HUES64 (cell line): ENCODE data around the gene USH1G.

Source experiments
- H3K27ac ChIP-seq: 2 replicates; pipeline ENCODE4 v1.7.0; 2013; ENCODE audit warnings: low read depth, low read length, inconsistent platforms
- H3K27me3 ChIP-seq: 2 replicates; pipeline ENCODE4 v1.6.1; 2013; ENCODE audit warnings: mild to moderate bottlenecking, low read length; ENCODE audit not compliant: insufficient read depth
- H3K36me3 ChIP-seq: 2 replicates; pipeline ENCODE4 v1.6.1; 2013; ENCODE audit warnings: mild to moderate bottlenecking, low read length; ENCODE audit not compliant: insufficient read depth
- H3K4me1 ChIP-seq: 2 replicates; pipeline ENCODE4 v1.6.1; 2013; ENCODE audit warnings: mild to moderate bottlenecking, low read length, moderate library complexity; ENCODE audit not compliant: insufficient read depth
- H3K4me3 ChIP-seq: 2 replicates; pipeline ENCODE4 v1.5.1; 2013; ENCODE audit warnings: mild to moderate bottlenecking, low read length, moderate library complexity
- H3K9ac ChIP-seq: 2 replicates; pipeline ENCODE4 v1.6.1; 2013; ENCODE audit warnings: mild to moderate bottlenecking, low read depth, low read length
- H3K9me3 ChIP-seq: 2 replicates; pipeline ENCODE4 v1.6.1; 2013; ENCODE audit warnings: low read depth, low read length; ENCODE audit not compliant: insufficient read depth
- WGBS: fragments of 150-250, 120-280 bp; methylation state at CpG from one replicate; pipeline ENCODE4 v1.1.7; 2013; ENCODE audit warnings: missing lambda C conversion rate; 5-methylcytosine and 5-hydroxymethylcytosine counted together

The USH1G gene

GRCh38 chr17:74962622-74963394 is 39.8 kb upstream of the USH1G start:
- Histone ChIP-seq H3K27ac (no peak overlapping the region), H3K4me1 (no peaks in the 10 kb centered on the region), H3K27me3 (peaks cover 14% of the 10 kb centered on the region), H3K9ac (no peak overlapping the region), H3K36me3 (no peaks in the 10 kb centered on the region), H3K9me3 (no peaks in the 10 kb centered on the region), H3K4me3 (no peak overlapping the region)
- WGBS: 91% methylated on average over 18 of the region's 18 CpGs

DNA sequence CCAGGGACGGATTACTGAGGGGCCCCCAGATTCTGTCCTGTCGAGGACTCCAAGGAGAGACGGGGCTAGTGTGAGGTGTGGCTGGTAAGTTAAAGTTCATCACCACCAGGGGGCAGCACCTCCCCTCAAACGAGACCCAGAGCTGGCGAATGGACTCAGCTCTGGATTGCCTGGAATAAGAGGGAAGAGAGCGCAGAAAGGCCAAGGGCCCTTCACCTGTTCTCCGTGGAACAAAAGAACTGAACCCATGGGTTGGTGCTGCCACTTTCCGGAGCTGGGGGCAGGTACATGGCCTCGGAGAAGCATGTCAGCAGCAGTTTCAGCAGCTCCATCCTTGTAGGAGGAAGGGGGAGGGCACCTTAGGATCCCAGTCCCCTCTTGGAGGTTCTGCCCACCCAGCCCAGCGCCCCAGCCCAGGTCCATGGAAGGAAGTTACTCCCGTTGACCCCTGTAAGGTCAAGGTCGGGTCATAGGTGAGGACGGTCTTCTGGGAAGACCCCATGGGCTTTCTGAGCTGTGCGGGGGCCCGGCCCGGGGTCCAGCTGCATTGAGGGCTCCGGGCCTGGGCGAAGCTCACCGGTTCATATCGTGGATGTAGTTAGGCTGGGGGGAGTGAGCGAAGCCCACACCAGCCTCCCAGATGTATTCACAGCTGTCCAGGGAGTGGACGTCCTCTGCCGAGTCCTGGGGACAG is 38.7 kb upstream of the USH1G start:
- Histone ChIP-seq H3K4me1 (no peaks in the 10 kb centered on the region), H3K9ac (no peak overlapping the region), H3K9me3 (no peaks in the 10 kb centered on the region), H3K36me3 (no peaks in the 10 kb centered on the region), H3K27me3 (peaks cover 14% of the 10 kb centered on the region), H3K27ac (no peak overlapping the region), H3K4me3 (no peak overlapping the region)
- WGBS: 60% methylated on average over 23 of the region's 23 CpGs

DNA sequence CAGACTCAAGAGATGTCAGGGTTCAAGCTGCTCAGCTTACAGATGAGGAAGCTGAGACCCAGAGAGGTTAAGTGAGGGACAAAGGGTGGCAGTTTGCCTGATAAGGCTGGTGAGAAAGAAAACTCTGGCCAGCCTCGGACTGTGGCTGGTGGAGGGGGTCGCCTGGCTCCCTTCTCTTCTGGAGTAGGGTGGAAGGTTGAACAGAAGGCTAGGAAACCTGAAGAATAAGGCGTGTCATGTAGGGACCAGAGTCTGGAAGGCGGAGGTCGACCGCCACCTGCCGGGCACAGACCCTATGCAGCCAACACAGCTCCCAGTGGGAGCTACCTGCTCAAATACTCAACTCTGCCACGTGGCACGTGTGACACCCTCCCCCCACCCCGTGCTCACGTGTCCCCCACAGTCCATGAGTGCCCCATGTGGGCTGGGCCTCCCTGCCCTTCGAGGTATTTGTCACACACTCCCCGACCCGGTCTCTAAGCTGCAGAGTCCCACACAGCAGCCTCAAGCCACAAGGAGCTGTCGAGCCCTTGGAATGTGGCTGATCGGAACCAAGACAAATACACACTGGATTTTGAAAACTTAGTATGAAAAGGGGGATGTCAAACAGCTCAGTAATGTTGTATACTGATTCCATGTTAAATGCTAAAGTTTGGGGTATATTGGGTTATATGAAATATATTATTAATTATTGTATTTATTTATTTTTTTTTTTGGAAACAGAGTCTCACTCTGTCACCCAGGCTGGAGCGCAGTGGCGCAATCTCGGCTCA is 37.7 kb upstream of the USH1G start:
- H3K9ac ChIP-seq: no peak overlapping the region
- H3K9me3 ChIP-seq: no peaks in the 10 kb centered on the region
- no peak overlapping the region for H3K27ac ChIP-seq
- H3K36me3 ChIP-seq: no peaks in the 10 kb centered on the region
- 35% methylated on average over 19 of the region's 19 CpGs for WGBS
- no peak overlapping the region for H3K4me3 ChIP-seq
- no peaks in the 10 kb centered on the region for H3K4me1 ChIP-seq
- peaks cover 14% of the 10 kb centered on the region for H3K27me3 ChIP-seq

GRCh38 chr17:74959826-74960515 is 36.9 kb upstream of the USH1G start:
- H3K27ac ChIP-seq: no peak overlapping the region
- peaks cover 14% of the 10 kb centered on the region for H3K27me3 ChIP-seq
- H3K4me3 ChIP-seq: no peak overlapping the region
- H3K9me3 ChIP-seq: no peaks in the 10 kb centered on the region
- no peaks in the 10 kb centered on the region for H3K4me1 ChIP-seq
- no peak overlapping the region for H3K9ac ChIP-seq
- H3K36me3 ChIP-seq: no peaks in the 10 kb centered on the region
- WGBS: 75% methylated on average over 14 of the region's 14 CpGs

- Histone ChIP-seq H3K9me3 (no peaks in the 10 kb centered on the region), H3K9ac (no peak overlapping the region), H3K27ac (no peak overlapping the region), H3K36me3 (no peaks in the 10 kb centered on the region), H3K4me3 (no peak overlapping the region), H3K4me1 (no peaks in the 10 kb centered on the region), H3K27me3 (peaks cover 14% of the 10 kb centered on the region)
- 50% methylated on average over 31 of the region's 33 CpGs for WGBS
Measured at GRCh38 chr17:74957935-74958740, 35.1 kb upstream of the USH1G start.

- WGBS: 78% methylated on average over 4 of the region's 4 CpGs
- no peak overlapping the region for H3K9ac ChIP-seq
- no peak overlapping the region for H3K4me3 ChIP-seq
Measured at GRCh38 chr17:74956093-74956492, 33.0 kb upstream of the USH1G start.

DNA sequence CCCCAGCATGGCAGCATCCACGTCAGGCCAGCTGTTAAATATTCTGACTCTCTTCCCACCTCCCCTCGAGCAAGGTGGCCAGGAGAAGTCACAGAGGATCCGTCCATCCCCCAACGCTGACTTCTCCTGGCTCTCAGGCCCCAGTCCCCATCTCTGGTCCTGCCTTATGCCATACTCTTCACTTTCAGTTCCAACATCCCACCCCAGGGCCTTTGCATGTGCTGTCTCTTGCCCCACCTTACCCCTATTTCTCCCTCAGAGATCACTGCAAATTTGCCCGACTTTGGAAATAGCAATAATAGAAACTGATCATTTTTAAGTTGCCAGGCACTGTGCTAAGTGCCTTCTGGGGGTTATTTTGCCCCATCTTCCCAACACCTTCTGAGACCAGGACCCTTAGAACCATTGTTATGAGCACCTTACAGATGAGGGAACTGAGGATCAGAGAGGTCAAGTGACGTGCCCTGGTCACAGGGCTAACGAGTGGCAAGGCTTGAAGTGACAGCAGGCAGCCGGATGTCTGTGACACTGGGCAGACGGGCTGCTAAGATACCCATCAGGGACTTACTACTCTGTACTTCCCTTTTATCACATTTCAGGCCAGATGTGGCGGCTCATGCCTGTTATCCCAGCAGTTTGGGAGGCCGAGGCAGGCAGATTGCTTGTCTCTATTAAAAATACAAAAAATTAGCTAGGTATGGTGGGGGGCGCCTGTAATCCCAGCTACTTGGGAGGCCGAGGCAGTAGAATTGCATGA is 31.8 kb upstream of the USH1G start:
- peaks cover 14% of the 10 kb centered on the region for H3K27me3 ChIP-seq
- H3K4me3 ChIP-seq: no peak overlapping the region
- no peaks in the 10 kb centered on the region; the same call in 1 of the 2 replicates for H3K4me1 ChIP-seq
- H3K9ac ChIP-seq: no peak overlapping the region
- H3K27ac ChIP-seq: no peak overlapping the region
- WGBS: 72% methylated on average over 13 of the region's 13 CpGs
- H3K9me3 ChIP-seq: no peaks in the 10 kb centered on the region
- no peaks in the 10 kb centered on the region for H3K36me3 ChIP-seq

More at GRCh38 chr17:74956093-74956492, 33.0 kb upstream of the USH1G start:
- H3K4me1 ChIP-seq: no peaks in the 10 kb centered on the region; the same call in 1 of the 2 replicates
- H3K9me3 ChIP-seq: no peaks in the 10 kb centered on the region
- peaks cover 14% of the 10 kb centered on the region for H3K27me3 ChIP-seq
- H3K27ac ChIP-seq: no peak overlapping the region
- no peaks in the 10 kb centered on the region for H3K36me3 ChIP-seq

DNA sequence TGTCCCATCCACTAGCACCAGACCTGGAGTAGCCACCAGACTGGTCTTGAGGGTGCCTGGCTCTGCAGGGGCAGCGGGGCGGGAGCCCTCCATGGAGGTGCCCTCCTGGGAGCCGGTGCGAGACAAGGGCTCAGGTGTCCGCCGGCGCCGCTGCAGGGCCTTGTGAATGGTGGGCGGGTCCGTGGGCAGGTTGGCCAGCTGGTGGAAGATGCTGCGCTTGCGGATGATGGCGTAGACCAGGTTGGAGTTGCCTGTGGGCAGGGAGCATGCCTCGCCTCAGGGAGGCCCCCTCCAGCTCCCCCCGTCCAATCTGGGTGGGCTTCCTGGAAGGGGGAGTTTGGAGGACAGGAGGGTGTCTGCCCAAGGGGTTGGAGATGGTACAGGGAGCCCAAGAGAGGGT is 31.1 kb upstream of the USH1G start:
- Histone ChIP-seq H3K9ac (no peak overlapping the region), H3K27me3 (peaks cover 11% of the 10 kb centered on the region), H3K36me3 (no peaks in the 10 kb centered on the region), H3K27ac (no peak overlapping the region), H3K4me3 (no peak overlapping the region), H3K4me1 (no peaks in the 10 kb centered on the region; the same call in 1 of the 2 replicates), H3K9me3 (no peaks in the 10 kb centered on the region)
- 91% methylated on average over 15 of the region's 15 CpGs for WGBS

- H3K9me3 ChIP-seq: no peaks in the 10 kb centered on the region
- H3K27me3 ChIP-seq: peaks cover 3% of the 10 kb centered on the region
- H3K4me3 ChIP-seq: no peak overlapping the region
- no peaks in the 10 kb centered on the region for H3K36me3 ChIP-seq
- H3K27ac ChIP-seq: no peak overlapping the region
- 91% methylated on average over 11 of the region's 11 CpGs for WGBS
- no peak overlapping the region for H3K9ac ChIP-seq
- no peaks in the 10 kb centered on the region; the same call in 1 of the 2 replicates for H3K4me1 ChIP-seq
Measured at GRCh38 chr17:74953134-74953687, 30.2 kb upstream of the USH1G start.
